Right forelimb (tissue), 1 donor: ENCODE data around the gene PCGF1.

Source experiments
- DNase-seq: peaks from one replicate; pipeline ENCODE4 v3.0.0-alpha.2; 2018

The PCGF1 gene

GRCh38 chr2:74536166-74536950, 28.9 kb upstream of the PCGF1 start:
- DNase-seq, result no peak

- DNase-seq, result no peak
Observed at GRCh38 chr2:74535440-74535965, 28.0 kb upstream of the PCGF1 start.

- no peak for DNase-seq
Observed at GRCh38 chr2:74534411-74534810, 26.9 kb upstream of the PCGF1 start.

GRCh38 chr2:74533464-74533863, 26.0 kb upstream of the PCGF1 start:
- DNase-seq, result no peak

- no peak for DNase-seq
Observed at GRCh38 chr2:74532222-74532621, 24.7 kb upstream of the PCGF1 start.

GRCh38 chr2:74531666-74532065, 24.2 kb upstream of the PCGF1 start:
- no peak for DNase-seq

GRCh38 chr2:74530239-74531187, 23.0 kb upstream of the PCGF1 start:
- DNase-seq, result peak; percentile 71

- peak; percentile 99 for DNase-seq
Observed at GRCh38 chr2:74529357-74530238, 22.1 kb upstream of the PCGF1 start, which contains the start of the genes AUP1 and HTRA2. TSS of gene AUP1 (minus strand) at chr2:74529706. CDS start at chr2:74529629, 77 bp downstream. TSS of gene HTRA2 (plus strand) at chr2:74529933. CDS start at chr2:74530007, 74 bp downstream.

- no peak for DNase-seq
Observed at GRCh38 chr2:74528600-74529356, 21.3 kb upstream of the PCGF1 start.

- DNase-seq, result no peak
Observed at GRCh38 chr2:74527741-74528140, 20.2 kb upstream of the PCGF1 start.

- DNase-seq, result no peak
Observed at GRCh38 chr2:74526649-74527230, 19.2 kb upstream of the PCGF1 start.

- no peak for DNase-seq
Observed at GRCh38 chr2:74525717-74526648, 18.5 kb upstream of the PCGF1 start, which contains the start of gene DQX1. TSS of gene DQX1 (minus strand) at chr2:74526231. CDS start at chr2:74525729, 502 bp downstream.

GRCh38 chr2:74524955-74525716, 17.6 kb upstream of the PCGF1 start:
- DNase-seq, result no peak

GRCh38 chr2:74524005-74524404, 16.5 kb upstream of the PCGF1 start:
- DNase-seq, result no peak

GRCh38 chr2:74522516-74522915, 15.0 kb upstream of the PCGF1 start:
- no peak for DNase-seq

GRCh38 chr2:74516650-74517049, 9.2 kb upstream of the PCGF1 start:
- DNase-seq, result no peak

- DNase-seq, result peak; percentile 83
Observed at GRCh38 chr2:74515981-74516633, 8.6 kb upstream of the PCGF1 start.

GRCh38 chr2:74515271-74515980, 7.9 kb upstream of the PCGF1 start:
- no peak for DNase-seq
